AG04450 (cell line): Measurements from ENCODE around the gene NFIX. TPM values are rescaled to one million over a fixed set of nuclear protein-coding genes. Genes with fewer than 3 reads are reported as not detected.
A peak's percentile ranks its signal among the peaks of the same experiment; 100 is the strongest.

Experiments
- CTCF ChIA-PET: fragments of 300-600, 350-600 bp; formaldehyde crosslinking; extraction: SDS; loops from one replicate; lab custom pipeline; 2022; ENCODE audit warnings: antibody characterized with exemption, inconsistent platforms; lab: Charles Lee
- POLR2A ChIA-PET: fragments of 350-600 bp; formaldehyde crosslinking; extraction: SDS; loops from one replicate; lab custom pipeline; 2021; ENCODE audit warnings: antibody characterized with exemption, inconsistent platforms; lab: Yijun Ruan, JAX
- DNase-seq: peaks from one replicate; pipeline ENCODE4 v3.0.0-alpha.2; 2011; ENCODE audit warnings: low read depth, low spot score
- H3K27ac ChIP-seq: one replicate; pipeline ENCODE4 v1.5.1; 2012; ENCODE audit warnings: low read depth, low read length, control low read depth
- H3K27me3 ChIP-seq: one replicate; pipeline ENCODE4 v1.6.0; 2012; ENCODE audit warnings: low read length; ENCODE audit not compliant: control insufficient read depth, insufficient read depth
- H3K4me3 ChIP-seq: 2 replicates; pipeline ENCODE4 v1.5.1; 2011; ENCODE audit warnings: mild to moderate bottlenecking, low read depth, low read length, control low read depth
- H3K9me3 ChIP-seq: 2 replicates; pipeline ENCODE4 v1.5.1; 2012; ENCODE audit warnings: low read length; ENCODE audit not compliant: control insufficient read depth, insufficient read depth
- polyA plus RNA-seq: library from polyadenylated mRNA; depleted of rRNA; stranded (reverse); fragments of >200 nt; gene quantifications from 2 replicates; pipeline ENCODE4 v1.2.3, GENCODE V29; 2011
- TF ChIP-seq, protein P1 (sequence below): IDR thresholded peaks from 2 replicates; pipeline ENCODE4 v1.5.1; 2011; ENCODE audit warnings: low read depth, low read length, control low read depth, inconsistent platforms

The NFIX gene
- polyA plus RNA-seq, 1 experiment: 15.1 TPM

DNA sequence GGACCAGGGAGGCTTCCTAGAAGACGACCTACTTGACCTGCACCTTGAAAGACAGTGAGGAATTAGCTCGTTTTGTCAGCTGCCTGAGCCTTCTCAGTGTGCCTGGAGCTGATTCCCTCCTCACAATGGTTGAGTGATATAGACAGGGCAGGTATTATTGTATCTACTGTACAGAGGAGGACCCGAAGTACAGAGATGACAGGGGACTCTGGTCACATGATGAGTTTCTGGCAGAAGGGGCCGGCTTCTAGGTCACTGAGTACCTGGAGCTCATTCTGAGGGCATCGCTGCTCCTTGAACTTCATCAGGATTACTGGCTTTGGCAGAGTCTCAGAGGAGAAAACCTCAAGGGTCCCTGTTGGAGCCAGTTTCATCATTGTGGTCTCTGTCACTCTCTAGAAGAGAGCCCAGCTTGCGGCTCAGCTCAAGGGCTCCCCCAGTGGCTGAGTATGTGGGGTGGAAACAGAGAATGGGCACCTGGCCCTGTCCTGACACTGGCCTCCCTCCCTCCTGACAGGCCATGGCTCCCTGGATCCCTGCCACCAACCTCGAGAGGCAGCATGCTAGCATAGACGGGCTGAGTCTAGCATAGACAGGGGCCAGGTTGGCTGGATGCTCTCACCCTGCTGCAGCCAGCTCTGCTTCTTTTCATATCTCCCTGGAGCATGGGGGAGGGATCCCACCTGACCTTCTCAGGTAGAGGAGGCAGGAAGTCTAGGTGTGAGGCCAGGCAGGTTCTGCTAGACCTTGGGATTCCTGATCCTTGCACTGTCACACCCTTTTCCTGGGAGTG is 38.7 kb downstream of the NFIX start:
- H3K9me3 ChIP-seq: no peaks in the 10 kb centered on the region; the same call in 1 of the 2 replicates
- ChIA-PET CTCF (interaction anchor here (0.6 to 6.0 kb wide), 19 partner anchors 8 to 69 kb away, joined by 3 to 68 read pairs (median 4); no protein-coding TSS in a partner anchor), POLR2A (interaction anchor here (0.5 to 0.9 kb wide), 3 partner anchors 11 to 27 kb away, joined by 3 to 5 read pairs (median 3); no protein-coding TSS in a partner anchor)
- H3K27me3 ChIP-seq: no peaks in the 10 kb centered on the region
- TF ChIP-seq, protein P1, sequence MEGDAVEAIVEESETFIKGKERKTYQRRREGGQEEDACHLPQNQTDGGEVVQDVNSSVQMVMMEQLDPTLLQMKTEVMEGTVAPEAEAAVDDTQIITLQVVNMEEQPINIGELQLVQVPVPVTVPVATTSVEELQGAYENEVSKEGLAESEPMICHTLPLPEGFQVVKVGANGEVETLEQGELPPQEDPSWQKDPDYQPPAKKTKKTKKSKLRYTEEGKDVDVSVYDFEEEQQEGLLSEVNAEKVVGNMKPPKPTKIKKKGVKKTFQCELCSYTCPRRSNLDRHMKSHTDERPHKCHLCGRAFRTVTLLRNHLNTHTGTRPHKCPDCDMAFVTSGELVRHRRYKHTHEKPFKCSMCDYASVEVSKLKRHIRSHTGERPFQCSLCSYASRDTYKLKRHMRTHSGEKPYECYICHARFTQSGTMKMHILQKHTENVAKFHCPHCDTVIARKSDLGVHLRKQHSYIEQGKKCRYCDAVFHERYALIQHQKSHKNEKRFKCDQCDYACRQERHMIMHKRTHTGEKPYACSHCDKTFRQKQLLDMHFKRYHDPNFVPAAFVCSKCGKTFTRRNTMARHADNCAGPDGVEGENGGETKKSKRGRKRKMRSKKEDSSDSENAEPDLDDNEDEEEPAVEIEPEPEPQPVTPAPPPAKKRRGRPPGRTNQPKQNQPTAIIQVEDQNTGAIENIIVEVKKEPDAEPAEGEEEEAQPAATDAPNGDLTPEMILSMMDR: peak; percentile 78
- H3K4me3 ChIP-seq: no peak overlapping the region
- no peak for DNase-seq
- H3K27ac ChIP-seq: peak overlapping the region; percentile 21

DNA sequence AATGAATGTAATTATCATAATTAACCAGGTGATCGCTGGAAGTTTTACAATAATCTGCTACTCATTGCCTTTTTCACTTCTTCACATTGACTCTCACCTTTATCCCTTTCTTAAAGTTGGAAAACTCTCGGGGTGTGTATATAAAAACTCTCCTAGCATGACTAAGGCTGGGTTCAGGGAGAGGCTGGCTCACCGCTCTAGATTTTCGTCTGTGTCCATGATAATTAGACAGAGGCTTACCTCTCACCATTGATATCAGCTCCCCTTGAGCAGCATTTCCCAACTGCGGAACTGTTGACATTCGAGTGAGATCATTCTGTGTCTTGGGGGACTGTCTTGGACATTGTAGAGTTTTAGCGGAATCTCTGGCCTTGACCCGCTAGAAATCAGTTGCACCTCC is 39.4 kb downstream of the NFIX start:
- H3K27me3 ChIP-seq: no peaks in the 10 kb centered on the region
- no peak overlapping the region for H3K27ac ChIP-seq
- ChIA-PET POLR2A (interaction anchor here (0.6 kb wide), 1 partner anchor 12 kb away, joined by 3 read pairs; no protein-coding TSS in a partner anchor), CTCF (interaction anchor here (1.0 to 6.0 kb wide), 8 partner anchors 10 to 60 kb away, joined by 3 to 68 read pairs (median 7); no protein-coding TSS in a partner anchor)
- no peak for DNase-seq
- no peak overlapping the region for H3K4me3 ChIP-seq
- H3K9me3 ChIP-seq: no peaks in the 10 kb centered on the region; the same call in 1 of the 2 replicates
- TF ChIP-seq, protein P1: no peak

DNA sequence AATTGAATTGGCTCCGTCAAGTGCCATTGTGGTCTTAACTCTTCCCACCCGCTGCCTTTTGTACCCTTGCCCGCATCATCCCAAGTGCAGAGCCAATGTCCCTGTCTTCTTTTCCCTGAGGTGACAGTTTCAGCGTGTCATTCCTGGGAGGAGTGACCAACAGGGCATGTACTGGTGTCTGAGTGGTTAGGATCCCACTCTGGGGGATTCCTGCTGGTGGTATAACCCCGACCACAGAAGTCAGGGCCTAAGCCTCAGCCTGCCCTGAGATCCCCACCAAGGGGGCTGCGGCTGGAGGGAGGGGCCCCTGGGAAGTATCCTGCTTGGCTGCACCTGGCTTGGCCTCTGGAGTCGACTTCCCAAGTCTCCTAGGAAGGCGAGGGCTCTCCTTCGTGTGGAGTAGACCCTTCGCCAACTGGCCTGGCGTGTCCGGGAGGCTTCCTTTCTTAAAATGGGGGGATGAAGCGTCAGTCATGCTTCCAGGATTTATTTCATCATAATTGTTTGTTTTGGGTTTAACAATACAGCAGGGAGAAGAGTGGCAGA is 40.6 kb downstream of the NFIX start:
- Histone ChIP-seq H3K4me3 (no peak overlapping the region), H3K27me3 (no peaks in the 10 kb centered on the region), H3K9me3 (no peaks in the 10 kb centered on the region; the same call in 1 of the 2 replicates), H3K27ac (no peak overlapping the region)
- no peak for DNase-seq
- TF ChIP-seq, protein P1: no peak
- ChIA-PET CTCF (no interaction called here), POLR2A (no interaction called here)

DNA sequence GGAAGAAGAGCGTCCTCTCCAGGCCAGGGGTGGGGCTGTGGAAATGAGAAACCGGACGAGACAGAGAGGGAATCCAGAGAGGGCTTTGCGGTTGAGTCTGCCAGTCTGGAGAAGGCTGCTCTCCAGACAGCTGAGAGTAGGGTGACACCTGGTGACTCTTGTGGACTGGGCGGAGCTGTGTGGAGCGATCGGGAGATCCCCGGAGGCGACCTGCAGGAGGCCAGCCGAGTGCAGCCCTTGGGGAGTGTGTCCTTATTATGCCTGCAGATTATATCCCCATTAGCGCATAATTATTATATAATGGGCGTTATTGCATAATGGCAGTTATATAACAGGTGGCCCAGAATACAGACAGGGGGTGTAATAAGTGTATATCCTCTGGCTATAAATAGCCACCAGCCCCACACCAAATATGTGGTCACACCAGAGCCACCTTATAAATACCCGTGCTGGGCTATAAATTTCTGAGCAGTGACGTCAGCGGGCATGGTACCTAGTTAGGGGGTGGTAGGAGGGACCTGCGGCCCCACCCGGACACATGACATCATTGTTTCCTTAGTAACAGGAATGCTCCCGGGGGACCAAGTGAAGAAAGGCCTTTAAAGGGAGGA is 41.2 kb downstream of the NFIX start:
- ChIA-PET CTCF (no interaction called here), POLR2A (interaction anchor here (0.8 kb wide), 1 partner anchor 18 kb away, joined by 3 read pairs; no protein-coding TSS in a partner anchor)
- TF ChIP-seq, protein P1: no peak
- Histone ChIP-seq H3K4me3 (no peak overlapping the region), H3K27ac (peak overlapping the region; percentile 53), H3K27me3 (no peaks in the 10 kb centered on the region), H3K9me3 (no peaks in the 10 kb centered on the region; the same call in 1 of the 2 replicates)
- no peak for DNase-seq
